ENCODE data around the gene ACSL1. TPM values are rescaled to one million over a fixed set of nuclear protein-coding genes. Genes with fewer than 3 reads are reported as not detected.
A peak's percentile ranks its signal among the peaks of the same experiment; 100 is the strongest.

ACSL1 gene
- total and polyA plus RNA-seq, 9 of the 15 experiments (the other 6 are each of a cell fraction or from before 2014, with no cell fraction given) = 6.7 to 24.1 (median 15.0) TPM

DNA sequence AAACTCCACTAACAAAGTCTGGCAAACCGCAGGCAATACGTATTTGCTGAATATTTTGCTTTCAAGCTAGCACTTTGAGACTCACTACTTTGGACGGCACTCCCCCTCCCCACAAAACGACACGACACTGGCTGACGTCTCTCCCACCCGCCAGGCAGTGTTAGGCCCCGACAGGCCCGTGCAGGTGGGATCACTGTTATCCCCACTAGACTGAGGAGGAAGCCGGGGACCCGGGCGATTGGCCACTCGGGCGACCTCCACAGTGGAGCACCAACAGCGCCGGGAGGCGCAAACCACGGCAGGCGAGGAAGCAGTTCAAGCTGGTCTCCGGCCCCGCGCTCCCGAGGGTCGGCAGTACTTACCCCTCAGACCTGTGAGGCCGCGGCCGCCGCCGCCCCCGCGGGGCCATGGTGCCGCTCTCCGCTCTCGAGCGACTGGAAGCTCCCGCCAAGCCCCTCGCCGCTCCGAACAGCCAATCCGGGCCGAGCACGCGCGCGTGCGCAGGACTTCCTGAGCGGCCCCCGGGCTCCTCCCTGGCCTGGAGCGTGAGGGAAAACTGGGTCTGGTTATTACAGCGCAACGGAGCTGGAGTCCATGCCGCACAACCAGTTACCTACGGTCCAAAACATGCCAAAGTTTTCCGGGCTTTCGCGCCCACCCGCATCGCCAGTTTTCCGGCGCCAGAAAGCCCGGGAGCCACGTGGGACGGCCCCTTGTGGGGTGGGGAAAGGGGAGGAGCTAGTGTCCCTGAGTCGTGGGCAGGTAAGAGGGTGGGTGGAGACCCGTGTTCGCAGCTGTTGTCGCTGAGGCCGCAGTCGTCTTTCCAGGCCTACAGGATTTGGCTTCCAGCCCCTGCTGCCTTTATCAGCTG lies 91.9 kb downstream of the ACSL1 start, which contains the start of gene CENPU (continued):
- TF ChIP-seq, protein P1, sequence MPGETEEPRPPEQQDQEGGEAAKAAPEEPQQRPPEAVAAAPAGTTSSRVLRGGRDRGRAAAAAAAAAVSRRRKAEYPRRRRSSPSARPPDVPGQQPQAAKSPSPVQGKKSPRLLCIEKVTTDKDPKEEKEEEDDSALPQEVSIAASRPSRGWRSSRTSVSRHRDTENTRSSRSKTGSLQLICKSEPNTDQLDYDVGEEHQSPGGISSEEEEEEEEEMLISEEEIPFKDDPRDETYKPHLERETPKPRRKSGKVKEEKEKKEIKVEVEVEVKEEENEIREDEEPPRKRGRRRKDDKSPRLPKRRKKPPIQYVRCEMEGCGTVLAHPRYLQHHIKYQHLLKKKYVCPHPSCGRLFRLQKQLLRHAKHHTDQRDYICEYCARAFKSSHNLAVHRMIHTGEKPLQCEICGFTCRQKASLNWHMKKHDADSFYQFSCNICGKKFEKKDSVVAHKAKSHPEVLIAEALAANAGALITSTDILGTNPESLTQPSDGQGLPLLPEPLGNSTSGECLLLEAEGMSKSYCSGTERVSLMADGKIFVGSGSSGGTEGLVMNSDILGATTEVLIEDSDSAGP (CRISPR knock-in tag; IDR thresholded peaks at IDR 0.05) = peak; percentile 60; the same call in 1 of the 2 replicates
- no peak for TF ChIP-seq U2AF2 (optimal IDR thresholded peaks at IDR 0.05; ENCODE audit: low read depth, low read length)
- peak; percentile 67 for TF ChIP-seq TAF7 (tag; IDR thresholded peaks at IDR 0.05)
- no peak for TF ChIP-seq HBP1 (CRISPR knock-in tag; IDR thresholded peaks at IDR 0.05)
- TF ChIP-seq POLR2B (IDR thresholded peaks at IDR 0.05; ENCODE audit: low read depth, partially characterized antibody) = peak; percentile 80
- TF ChIP-seq L3MBTL2 (IDR thresholded peaks at IDR 0.05) = peak; percentile 91
- TF ChIP-seq BRF1 (IDR thresholded peaks at IDR 0.05; ENCODE audit: borderline replicate concordance, extremely low read depth, insufficient read length) = no peak
- TF ChIP-seq JUNB (CRISPR knock-in tag; conservative IDR thresholded peaks at IDR 0.05) = no peak
- TF ChIP-seq TRIM28 (IDR thresholded peaks at IDR 0.05) = no peak; the same call in 1 of the 2 replicates
- no peak for TF ChIP-seq DIDO1 (tag; IDR thresholded peaks at IDR 0.05; ENCODE audit: low read depth)
- TF ChIP-seq ZNF668 (CRISPR knock-in tag; IDR thresholded peaks at IDR 0.05) = no peak
- TF ChIP-seq FOXJ3 (CRISPR knock-in tag; IDR thresholded peaks at IDR 0.05) = no peak
- no peak for TF ChIP-seq RBM14 (IDR thresholded peaks at IDR 0.05; ENCODE audit: borderline replicate concordance, insufficient read depth, low read depth, low read length)
- TF ChIP-seq FOXA3 (CRISPR knock-in tag; conservative IDR thresholded peaks at IDR 0.05 in 1 of 2, IDR thresholded peaks at IDR 0.05 in 1 of 2) = peak in 1 of 2 experiments; percentile 81; a peak in 2 of 4 replicates
- TF ChIP-seq ZNF780A (CRISPR knock-in tag; IDR thresholded peaks at IDR 0.05) = no peak
- no peak for TF ChIP-seq ZNF551 (CRISPR knock-in tag; IDR thresholded peaks at IDR 0.05)
- TF ChIP-seq, protein P2, sequence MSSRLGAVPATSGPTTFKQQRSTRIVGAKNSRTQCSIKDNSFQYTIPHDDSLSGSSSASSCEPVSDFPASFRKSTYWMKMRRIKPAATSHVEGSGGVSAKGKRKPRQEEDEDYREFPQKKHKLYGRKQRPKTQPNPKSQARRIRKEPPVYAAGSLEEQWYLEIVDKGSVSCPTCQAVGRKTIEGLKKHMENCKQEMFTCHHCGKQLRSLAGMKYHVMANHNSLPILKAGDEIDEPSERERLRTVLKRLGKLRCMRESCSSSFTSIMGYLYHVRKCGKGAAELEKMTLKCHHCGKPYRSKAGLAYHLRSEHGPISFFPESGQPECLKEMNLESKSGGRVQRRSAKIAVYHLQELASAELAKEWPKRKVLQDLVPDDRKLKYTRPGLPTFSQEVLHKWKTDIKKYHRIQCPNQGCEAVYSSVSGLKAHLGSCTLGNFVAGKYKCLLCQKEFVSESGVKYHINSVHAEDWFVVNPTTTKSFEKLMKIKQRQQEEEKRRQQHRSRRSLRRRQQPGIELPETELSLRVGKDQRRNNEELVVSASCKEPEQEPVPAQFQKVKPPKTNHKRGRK (tag; IDR thresholded peaks at IDR 0.05) = no peak
- TF ChIP-seq POLR2A (conservative IDR thresholded peaks at IDR 0.05) = peak; percentile 93

All from K562 (cell line).